Body of pancreas (tissue), 4 donors: ENCODE data around the gene KLHL25. TPM values are rescaled to one million over a fixed set of nuclear protein-coding genes. Genes with fewer than 3 reads are reported as not detected.

ENCODE experiments used
- ATAC-seq: fragments of 150-250 bp; one replicate; pipeline ENCODE4 v1.9.1; 2016
- DNase-seq, 4 donors: peaks; one replicate each; pipeline ENCODE4 v3.0.0-alpha.2; 2019
- H3K27ac ChIP-seq, 4 donors: fragments of 200-600 bp; sonication (generic); 1 replicate in 3 of 4; 2 replicates in 1 of 4; pipeline versions ENCODE4 v1.5.1 to v1.6.1; 2016 to 2019; ENCODE audit warnings: mild to moderate bottlenecking in 1 of 4, mixed read lengths in 1 of 4, moderate library complexity in 1 of 4
- H3K27me3 ChIP-seq, 2 donors: fragments of 200-600 bp; sonication (generic); one replicate each; pipeline ENCODE4 v1.6.0; 2016; ENCODE audit warnings: mild to moderate bottlenecking in 1 of 2
- H3K36me3 ChIP-seq, 2 donors: fragments of 200-600 bp; sonication (generic); replicated peaks in 1 of 2; 2 replicates each; pipeline ENCODE4 v1.5.1; 2016; ENCODE audit warnings: low read depth in 2 of 2; ENCODE audit not compliant: insufficient read depth in 1 of 2
- H3K4me1 ChIP-seq: fragments of 200-600 bp; sonication (generic); one replicate; pipeline ENCODE4 v1.6.0; 2016
- H3K4me3 ChIP-seq, 2 donors: fragments of 200-600 bp; sonication (generic); 1 replicate in 1 of 2; 2 replicates in 1 of 2; pipeline ENCODE4 v1.5.1; 2016 to 2019
- H3K9me3 ChIP-seq, 3 donors: fragments of 200-600 bp; sonication (generic); 1 replicate in 2 of 3; 2 replicates in 1 of 3; pipeline ENCODE4 v1.5.1; 2016
- CTCF ChIP-seq, 7 experiments: fragments of 450-650 bp in 4 of 7; fragments of 200-600 bp in 3 of 7; sonication (generic) in 3 of 7; IDR thresholded peaks; one replicate each; pipeline ENCODE4 v1.5.1; 2016 to 2019; ENCODE audit warnings: antibody characterized with exemption in 7 of 7
- POLR2A ChIP-seq, 3 donors: fragments of 450-650 bp; IDR thresholded peaks; one replicate each; pipeline ENCODE4 v1.6.1; 2016; ENCODE audit warnings: antibody characterized with exemption in 3 of 3, mild to moderate bottlenecking in 2 of 3
- WGBS, 2 donors: methylation state at CpG; one replicate each; pipeline ENCODE4 v1.1.5; 2017; 5-methylcytosine and 5-hydroxymethylcytosine counted together
- intact Hi-C: fragments of 100-400 bp; cut with DNase I; formaldehyde crosslinking; loops from one replicate; pipeline ENCODE4 v1.15.1; 2023
- total RNA-seq, 2 donors: library from RNA; depleted of rRNA; stranded (reverse); fragments of >200 nt; gene quantifications; one replicate each; pipeline ENCODE4 v1.1.0, GENCODE V29; 2016

The KLHL25 gene
- total RNA-seq, 2 donors from 2014 or later, result 1.3 to 7.6 TPM

GRCh38 chr15:85726454-85726853, 68.3 kb downstream of the KLHL25 start:
- Histone ChIP-seq H3K9me3 (no peaks in the 10 kb centered on the region), H3K27me3 (no peaks in the 10 kb centered on the region), H3K4me1 (peaks cover 18% of the 10 kb centered on the region), H3K36me3 (peaks cover 21 to 64% of the 10 kb centered on the region in 2 donors), H3K27ac (peak overlapping the region in 2 of 4 donors; percentile 4 to 47), H3K4me3 (no peak overlapping the region)
- WGBS, 2 donors, result 79 to 95% methylated on average over 2 of the region's 2 CpGs
- ATAC-seq (no peak), DNase-seq (no peak)
- intact Hi-C loops, result no loop called here
- no peak for TF ChIP-seq CTCF (IDR thresholded peaks at IDR 0.05)
- TF ChIP-seq POLR2A (IDR thresholded peaks at IDR 0.05), result no peak

- Histone ChIP-seq H3K36me3 (peaks cover 21 to 58% of the 10 kb centered on the region in 2 donors), H3K9me3 (no peaks in the 10 kb centered on the region), H3K4me1 (peaks cover 18% of the 10 kb centered on the region), H3K27me3 (no peaks in the 10 kb centered on the region), H3K4me3 (no peak overlapping the region), H3K27ac (peak overlapping the region in 2 of 4 donors; percentile 41 to 47)
- ATAC-seq, result no peak
- 87 to 92% methylated on average over 4 of the region's 4 CpGs for WGBS, 2 donors
- intact Hi-C loops, result no loop called here
- no peak for TF ChIP-seq CTCF (IDR thresholded peaks at IDR 0.05)
- TF ChIP-seq POLR2A (IDR thresholded peaks at IDR 0.05), result no peak
- no peak for DNase-seq
Observed at GRCh38 chr15:85725564-85725963, 69.2 kb downstream of the KLHL25 start.

GRCh38 chr15:85725019-85725418, 69.7 kb downstream of the KLHL25 start:
- H3K27me3 ChIP-seq, result no peaks in the 10 kb centered on the region
- H3K4me3 ChIP-seq, result no peak overlapping the region
- H3K36me3 ChIP-seq, result peaks cover 21 to 56% of the 10 kb centered on the region in 2 donors
- H3K4me1 ChIP-seq, result peaks cover 18% of the 10 kb centered on the region
- DNase-seq (no peak), ATAC-seq (peak; percentile 37)
- WGBS, 2 donors, result 52 to 62% methylated on average over 3 of the region's 3 CpGs
- no peaks in the 10 kb centered on the region for H3K9me3 ChIP-seq
- intact Hi-C loops, result no loop called here
- peak overlapping the region in 2 of 4 donors; percentile 47 to 49 for H3K27ac ChIP-seq
- no peak for TF ChIP-seq CTCF (IDR thresholded peaks at IDR 0.05)
- no peak for TF ChIP-seq POLR2A (IDR thresholded peaks at IDR 0.05)

GRCh38 chr15:85723960-85724945, 70.5 kb downstream of the KLHL25 start:
- ATAC-seq (no peak), DNase-seq (no peak)
- 53 to 66% methylated on average over 10 of the region's 10 CpGs for WGBS, 2 donors
- no peak overlapping the region for H3K4me3 ChIP-seq
- intact Hi-C loops, result no loop called here
- no peaks in the 10 kb centered on the region for H3K9me3 ChIP-seq
- H3K4me1 ChIP-seq, result peaks cover 18% of the 10 kb centered on the region
- peaks cover 21 to 59% of the 10 kb centered on the region in 2 donors for H3K36me3 ChIP-seq
- peak overlapping the region in 3 of 4 donors; percentile 26 to 49 (median 47) for H3K27ac ChIP-seq
- no peak for TF ChIP-seq CTCF (IDR thresholded peaks at IDR 0.05)
- TF ChIP-seq POLR2A (IDR thresholded peaks at IDR 0.05), result no peak
- no peaks in the 10 kb centered on the region for H3K27me3 ChIP-seq
